Kidney (tissue), 14 donors: ENCODE measurements around the gene JARID2. TPM values are rescaled to one million over a fixed set of nuclear protein-coding genes. Genes with fewer than 3 reads are reported as not detected.

Source experiments
- DNase-seq, 5 donors: peaks; one replicate each; pipeline ENCODE4 v3.0.0-alpha.2; 2013 to 2020
- FAIRE-seq: peaks from 2 replicates; lab custom pipeline; 2012; peaks lifted over from hg19 to GRCh38; lab: Jason Lieb, UNC
- H3K27ac ChIP-seq, 2 donors: one replicate each; pipeline ENCODE4 v1.7.0; 2013; ENCODE audit warnings: low read depth in 2 of 2, low read length in 2 of 2, inconsistent platforms in 1 of 2
- H3K27me3 ChIP-seq: one replicate; pipeline ENCODE4 v1.7.1; 2013; ENCODE audit warnings: low read length, inconsistent platforms; ENCODE audit not compliant: control insufficient read depth, insufficient read depth
- H3K36me3 ChIP-seq, 3 donors: one replicate each; pipeline versions ENCODE4 v1.7.0 to v1.7.1; 2013; ENCODE audit warnings: low read length in 3 of 3, control low read depth in 1 of 3, inconsistent platforms in 1 of 3; ENCODE audit not compliant: insufficient read depth in 3 of 3, control insufficient read depth in 2 of 3
- H3K4me1 ChIP-seq, 3 donors: one replicate each; pipeline versions ENCODE4 v1.7.0 to v1.7.1; 2013; ENCODE audit warnings: low read length in 3 of 3, inconsistent platforms in 1 of 3, low read depth in 1 of 3; ENCODE audit not compliant: control insufficient read depth in 2 of 3, insufficient read depth in 2 of 3
- H3K4me3 ChIP-seq, 3 donors: one replicate each; pipeline versions ENCODE4 v1.7.0 to v1.8.1; 2013; ENCODE audit warnings: low read length in 3 of 3, control low read depth in 1 of 3, inconsistent platforms in 1 of 3
- H3K9ac ChIP-seq, 3 donors: one replicate each; pipeline versions ENCODE4 v1.7.0 to v1.7.1; 2013; ENCODE audit warnings: low read length in 3 of 3, control low read depth in 1 of 3, inconsistent platforms in 1 of 3
- H3K9me3 ChIP-seq, 3 donors: one replicate each; pipeline versions ENCODE4 v1.7.0 to v1.7.1; 2013; ENCODE audit warnings: low read length in 3 of 3, control low read depth in 1 of 3, inconsistent platforms in 1 of 3; ENCODE audit not compliant: control insufficient read depth in 2 of 3, insufficient read depth in 1 of 3
- intact Hi-C: fragments of 100-400 bp; cut with DNase I; formaldehyde crosslinking; loops from one replicate; pipeline ENCODE4 v1.11.1; 2022
- polyA plus RNA-seq: library from polyadenylated mRNA; stranded (reverse); fragments of 350-450 nt; fragmentation: Illumina TruSeq; extraction: RNeasy Lipid Tissue Mini Kit (QIAGEN cat#74804); gene quantifications from one replicate; pipeline ENCODE4 v1.2.3, GENCODE V29; 2014; ENCODE audit warnings: low read depth, low replicate concordance; ENCODE audit not compliant: insufficient read depth
- total RNA-seq: library from RNA; stranded (reverse); fragmentation: NEBNext Ultra II Directional; extraction: Animal tissue kit (Norgen Biotek cat#: 25700); gene quantifications from one replicate; pipeline ENCODE4 v1.2.1, GENCODE V29; 2021
- TF ChIP-seq, protein P1 (sequence below): IDR thresholded peaks from 3 replicates; pipeline ENCODE4 v1.5.1; 2012; ENCODE audit warnings: mild to moderate bottlenecking, moderate library complexity, borderline replicate concordance; ENCODE audit not compliant: insufficient read depth; ENCODE audit errors: extremely low read depth
- donor health status: control.
- donor health status: control.
- donor health status: control.
- donor health status: control.
- donor health status: control.
- donor health status: DM: yes; HTN: yes; CAD: no.
- donor health status: Normal renal cell carcinoma (clear cell type).

The JARID2 gene
- total and polyA plus RNA-seq, 2 donors from 2014 or later: 1.8 to 12.3 TPM

DNA sequence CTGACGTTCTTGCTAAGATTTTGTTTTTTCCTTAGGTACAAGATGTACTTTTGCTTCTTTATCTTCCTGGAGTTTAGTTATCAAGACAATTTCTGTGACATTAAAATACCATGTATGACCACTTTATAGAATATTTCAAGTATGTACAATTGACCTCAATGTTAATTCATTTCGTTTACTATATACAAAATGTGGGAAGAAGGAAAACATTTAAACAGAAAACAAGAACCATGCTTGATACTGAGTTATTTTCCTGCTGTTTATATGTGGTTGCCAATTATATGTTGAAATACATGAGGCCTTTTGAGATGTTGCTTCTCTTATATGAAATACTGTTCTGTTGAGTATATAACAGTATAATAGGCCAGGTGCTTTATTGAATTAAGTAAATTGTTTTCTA lies 184.3 kb downstream of the JARID2 start:
- DNase-seq (no peak), FAIRE-seq (no peak)
- Histone ChIP-seq H3K9me3 (no peaks in the 10 kb centered on the region), H3K27ac (no peak overlapping the region), H3K36me3 (no peaks in the 10 kb centered on the region), H3K27me3 (no peaks in the 10 kb centered on the region), H3K9ac (no peak overlapping the region), H3K4me3 (no peak overlapping the region), H3K4me1 (peaks cover 3 to 12% (median 8%) of the 10 kb centered on the region in 3 donors)
- TF ChIP-seq, protein P1, sequence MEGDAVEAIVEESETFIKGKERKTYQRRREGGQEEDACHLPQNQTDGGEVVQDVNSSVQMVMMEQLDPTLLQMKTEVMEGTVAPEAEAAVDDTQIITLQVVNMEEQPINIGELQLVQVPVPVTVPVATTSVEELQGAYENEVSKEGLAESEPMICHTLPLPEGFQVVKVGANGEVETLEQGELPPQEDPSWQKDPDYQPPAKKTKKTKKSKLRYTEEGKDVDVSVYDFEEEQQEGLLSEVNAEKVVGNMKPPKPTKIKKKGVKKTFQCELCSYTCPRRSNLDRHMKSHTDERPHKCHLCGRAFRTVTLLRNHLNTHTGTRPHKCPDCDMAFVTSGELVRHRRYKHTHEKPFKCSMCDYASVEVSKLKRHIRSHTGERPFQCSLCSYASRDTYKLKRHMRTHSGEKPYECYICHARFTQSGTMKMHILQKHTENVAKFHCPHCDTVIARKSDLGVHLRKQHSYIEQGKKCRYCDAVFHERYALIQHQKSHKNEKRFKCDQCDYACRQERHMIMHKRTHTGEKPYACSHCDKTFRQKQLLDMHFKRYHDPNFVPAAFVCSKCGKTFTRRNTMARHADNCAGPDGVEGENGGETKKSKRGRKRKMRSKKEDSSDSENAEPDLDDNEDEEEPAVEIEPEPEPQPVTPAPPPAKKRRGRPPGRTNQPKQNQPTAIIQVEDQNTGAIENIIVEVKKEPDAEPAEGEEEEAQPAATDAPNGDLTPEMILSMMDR: no peak
- intact Hi-C loops: no loop called here

DNA sequence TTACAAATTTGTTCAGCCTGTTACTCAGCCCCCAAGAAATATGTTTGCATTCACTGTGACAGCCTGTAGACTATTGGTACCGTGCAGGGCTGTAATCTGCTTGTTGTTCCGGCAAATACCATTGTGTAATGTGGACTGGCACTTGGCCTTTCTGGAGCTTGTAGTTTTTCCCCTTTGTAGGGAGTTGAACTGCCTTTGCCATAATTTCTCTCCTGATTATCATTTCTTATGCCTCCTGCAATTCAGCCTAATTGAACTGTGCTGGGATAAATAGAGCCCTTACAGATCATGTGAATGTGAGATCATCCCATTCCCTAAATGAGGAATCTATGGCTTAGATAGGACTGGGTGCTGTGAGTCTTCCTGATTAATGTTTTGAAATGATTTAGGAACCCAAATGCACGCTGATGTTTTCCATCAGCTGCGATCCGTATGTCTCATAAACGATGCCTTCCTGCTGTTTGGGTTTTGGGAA lies 185.1 kb downstream of the JARID2 start:
- TF ChIP-seq, protein P1: no peak
- peaks cover 3 to 12% (median 8%) of the 10 kb centered on the region in 3 donors for H3K4me1 ChIP-seq
- intact Hi-C loops: no loop called here
- no peak overlapping the region for H3K27ac ChIP-seq
- H3K27me3 ChIP-seq: no peaks in the 10 kb centered on the region
- H3K9ac ChIP-seq: no peak overlapping the region
- DNase-seq (no peak), FAIRE-seq (no peak)
- H3K36me3 ChIP-seq: no peaks in the 10 kb centered on the region
- H3K4me3 ChIP-seq: no peak overlapping the region
- no peaks in the 10 kb centered on the region for H3K9me3 ChIP-seq

DNA sequence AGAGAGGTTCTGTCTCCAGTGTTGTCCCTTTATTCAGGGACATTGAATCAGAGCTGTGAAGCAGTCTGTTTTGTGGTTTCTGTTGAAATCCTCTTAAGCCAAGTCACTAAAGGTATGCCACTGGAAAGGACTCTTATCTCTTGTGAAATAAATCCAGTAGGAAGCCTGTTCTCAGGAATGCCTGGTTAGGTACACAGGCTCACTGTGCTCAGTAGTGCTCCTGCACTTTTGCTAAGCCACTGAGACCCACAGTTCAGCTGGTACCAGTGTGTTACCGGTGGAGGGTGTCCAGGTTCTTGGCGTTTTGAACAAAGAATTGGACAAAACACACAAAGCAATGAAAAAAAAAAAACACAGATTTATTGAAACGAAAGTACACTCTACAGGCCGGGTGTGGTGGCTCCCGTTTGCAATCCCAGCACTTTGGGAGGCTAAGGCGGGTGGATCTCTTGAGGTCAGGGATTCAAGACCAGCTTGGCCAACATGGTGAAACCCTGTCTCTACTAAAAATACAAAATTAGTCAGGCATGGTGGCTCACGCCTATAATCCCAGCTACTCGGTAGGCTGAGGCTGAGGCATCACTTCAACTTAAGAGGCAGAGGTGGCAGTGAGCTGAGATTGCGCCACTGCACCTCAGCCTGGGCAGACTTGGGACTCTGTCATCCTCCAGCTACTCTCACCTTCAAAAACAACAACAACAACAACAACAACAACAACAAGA lies 186.1 kb downstream of the JARID2 start:
- Histone ChIP-seq H3K9me3 (no peaks in the 10 kb centered on the region), H3K27me3 (no peaks in the 10 kb centered on the region), H3K4me1 (peaks cover 3 to 12% (median 8%) of the 10 kb centered on the region in 3 donors), H3K36me3 (no peaks in the 10 kb centered on the region), H3K27ac (no peak overlapping the region), H3K9ac (no peak overlapping the region), H3K4me3 (no peak overlapping the region)
- TF ChIP-seq, protein P1: no peak
- DNase-seq: no peak
- FAIRE-seq: no peak
- intact Hi-C loops: no loop called here
